22Rv1 (cell line): ENCODE data around the gene WTAP.

Experiments
- ZFX ChIP-seq: fragments of 450-650 bp; IDR thresholded peaks from 2 replicates; pipeline ENCODE4 v1.6.1; 2017; ENCODE audit warnings: antibody characterized with exemption, borderline replicate concordance
- TF ChIP-seq, protein P1 (sequence below): fragments of 450-650 bp; IDR thresholded peaks from 2 replicates; pipeline ENCODE4 v1.5.1; 2017; ENCODE audit warnings: mild to moderate bottlenecking

GRCh38 chr6:159756508-159756907 lies 29.2 kb downstream of the WTAP start:
- TF ChIP-seq, protein P1, sequence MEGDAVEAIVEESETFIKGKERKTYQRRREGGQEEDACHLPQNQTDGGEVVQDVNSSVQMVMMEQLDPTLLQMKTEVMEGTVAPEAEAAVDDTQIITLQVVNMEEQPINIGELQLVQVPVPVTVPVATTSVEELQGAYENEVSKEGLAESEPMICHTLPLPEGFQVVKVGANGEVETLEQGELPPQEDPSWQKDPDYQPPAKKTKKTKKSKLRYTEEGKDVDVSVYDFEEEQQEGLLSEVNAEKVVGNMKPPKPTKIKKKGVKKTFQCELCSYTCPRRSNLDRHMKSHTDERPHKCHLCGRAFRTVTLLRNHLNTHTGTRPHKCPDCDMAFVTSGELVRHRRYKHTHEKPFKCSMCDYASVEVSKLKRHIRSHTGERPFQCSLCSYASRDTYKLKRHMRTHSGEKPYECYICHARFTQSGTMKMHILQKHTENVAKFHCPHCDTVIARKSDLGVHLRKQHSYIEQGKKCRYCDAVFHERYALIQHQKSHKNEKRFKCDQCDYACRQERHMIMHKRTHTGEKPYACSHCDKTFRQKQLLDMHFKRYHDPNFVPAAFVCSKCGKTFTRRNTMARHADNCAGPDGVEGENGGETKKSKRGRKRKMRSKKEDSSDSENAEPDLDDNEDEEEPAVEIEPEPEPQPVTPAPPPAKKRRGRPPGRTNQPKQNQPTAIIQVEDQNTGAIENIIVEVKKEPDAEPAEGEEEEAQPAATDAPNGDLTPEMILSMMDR = no peak
- TF ChIP-seq ZFX = no peak
